K562 (cell line): ENCODE measurements around the gene PHF14. TPM values are rescaled to one million over a fixed set of nuclear protein-coding genes. Genes with fewer than 3 reads are reported as not detected.

Experiments
- ATAC-seq: fragments of 200-7000 bp; cut with Tn5 transposase; 3 replicates; pipeline ENCODE4 v1.9.1; 2020; ENCODE audit warnings: moderate library complexity
- BruUV-seq: library from RNA; stranded (reverse); fragments of 400-500 nt; replicated peaks from 2 replicates; lab custom pipeline; 2021; lab: Mats Ljungman, UMichigan
- CTCF ChIA-PET: fragments of 300-600 bp; formaldehyde crosslinking; extraction: SDS; loops from one replicate; lab custom pipeline; 2021; ENCODE audit warnings: low intra/inter-chr PET ratio; lab: Yijun Ruan, JAX
- POLR2A ChIA-PET: fragments of 300-600, 350-650 bp; sonication (Branson Sonifier 250); formaldehyde crosslinking; extraction: SDS; loops from one replicate; lab custom pipeline; 2021; ENCODE audit warnings: antibody characterized with exemption, inconsistent platforms; lab: Yijun Ruan, JAX
- DNase-seq, 4 experiments: peaks; one replicate each; pipeline versions ENCODE4 v3.0.0 to v3.0.0-alpha.2; 2011 to 2018; ENCODE audit warnings: low spot score in 3 of 4, mixed read lengths in 3 of 4; ENCODE audit errors: extremely low read depth in 1 of 4
- FAIRE-seq: peaks from 2 replicates; lab custom pipeline; 2011; peaks lifted over from hg19 to GRCh38; lab: Jason Lieb, UNC
- H2AFZ ChIP-seq: 2 replicates; pipeline ENCODE4 v1.6.0; 2011; ENCODE audit warnings: low read depth, low read length, control low read depth, inconsistent platforms
- H3K27ac ChIP-seq: fragments of 200-600 bp; 3 replicates; pipeline ENCODE4 v1.8.0; 2011; ENCODE audit warnings: low read depth, mild to moderate bottlenecking, control low read depth, inconsistent platforms, low read length, moderate library complexity, mixed read lengths; ENCODE audit errors: extremely low read depth
- H3K27me3 ChIP-seq, 2 experiments: fragments of 300-600 bp in 1 of 2; 2 replicates in 1 of 2; 3 replicates in 1 of 2; pipeline versions ENCODE4 v1.6.0 to v1.8.0; 2011; ENCODE audit warnings: inconsistent platforms in 2 of 2, low read length in 2 of 2, mild to moderate bottlenecking in 1 of 2, mixed read lengths in 1 of 2, moderate library complexity in 1 of 2; ENCODE audit not compliant: control insufficient read depth in 2 of 2, insufficient read depth in 2 of 2
- H3K36me3 ChIP-seq: fragments of 300-600 bp; 3 replicates; pipeline ENCODE4 v1.8.0; 2011; ENCODE audit warnings: mild to moderate bottlenecking, low read length, inconsistent platforms; ENCODE audit not compliant: control insufficient read depth, insufficient read depth
- H3K4me1 ChIP-seq, 2 experiments: fragments of 200-600 bp in 1 of 2; replicated peaks in 1 of 2; 2 replicates in 1 of 2; 3 replicates in 1 of 2; pipeline versions ENCODE4 v1.5.1 to v1.8.0; 2011; ENCODE audit warnings: inconsistent platforms in 2 of 2, low read length in 2 of 2, mild to moderate bottlenecking in 1 of 2, mixed read lengths in 1 of 2, moderate library complexity in 1 of 2; ENCODE audit not compliant: control insufficient read depth in 2 of 2, insufficient read depth in 2 of 2
- H3K4me2 ChIP-seq: 2 replicates; pipeline ENCODE4 v1.6.1; 2011; ENCODE audit warnings: low read length, control low read depth, inconsistent platforms, mixed read lengths; ENCODE audit not compliant: insufficient read depth
- H3K4me3 ChIP-seq: fragments of 200-600 bp; sonication (generic), shearing (Covaris generic); 2 replicates; pipeline ENCODE4 v1.5.1; 2016; ENCODE audit warnings: control low read depth, inconsistent platforms
- H3K79me2 ChIP-seq: fragments of 200-600 bp; 3 replicates; pipeline ENCODE4 v1.8.0; 2011; ENCODE audit warnings: low read length, inconsistent platforms; ENCODE audit not compliant: control insufficient read depth, insufficient read depth
- H3K9ac ChIP-seq, 2 experiments: 2 replicates each; pipeline versions ENCODE4 v1.6.0 to v1.6.1; 2011; ENCODE audit warnings: low read depth in 2 of 2, low read length in 2 of 2, control low read depth in 1 of 2, inconsistent platforms in 1 of 2, mild to moderate bottlenecking in 1 of 2, mixed read lengths in 1 of 2; ENCODE audit not compliant: insufficient read depth in 1 of 2
- H3K9me1 ChIP-seq: one replicate; pipeline ENCODE4 v1.6.0; 2011; ENCODE audit warnings: inconsistent platforms, mild to moderate bottlenecking, low read length, moderate library complexity; ENCODE audit not compliant: control insufficient read depth, insufficient read depth
- H3K9me3 ChIP-seq: replicated peaks from 2 replicates; pipeline ENCODE4 v1.5.1; 2011; ENCODE audit warnings: low read depth, low read length, inconsistent platforms; ENCODE audit not compliant: control insufficient read depth, insufficient read depth
- H4K20me1 ChIP-seq: replicated peaks from 2 replicates; pipeline ENCODE4 v1.6.1; 2011; ENCODE audit warnings: low read length, inconsistent platforms, mixed read lengths; ENCODE audit not compliant: control insufficient read depth, insufficient read depth
- CBFA2T2 ChIP-seq: fragments of 450-650 bp; conservative IDR thresholded peaks from 2 replicates; pipeline ENCODE4 v1.6.1; 2017; ENCODE audit warnings: mild to moderate bottlenecking
- CBFA2T3 ChIP-seq: fragments of 450-650 bp; IDR thresholded peaks from 2 replicates; pipeline ENCODE4 v1.6.1; 2017
- DNMT1 ChIP-seq: fragments of 450-650 bp; IDR thresholded peaks from 2 replicates; pipeline ENCODE4 v1.6.1; 2016; ENCODE audit warnings: antibody characterized with exemption, mild to moderate bottlenecking
- JUN ChIP-seq, 2 experiments: sonication (generic) in 1 of 2; formaldehyde crosslinking in 1 of 2; IDR thresholded peaks; 2 replicates each; pipeline versions ENCODE4 v1.6.1 to v1.8.0; 2012 to 2022; ENCODE audit warnings: borderline replicate concordance in 2 of 2, mild to moderate bottlenecking in 2 of 2, improper control_type of control experiment in 1 of 2, low read depth in 1 of 2, low read length in 1 of 2, missing genetic modification reagents in 1 of 2
- RBM22 ChIP-seq: fragments of 200-400 bp; formaldehyde crosslinking; IDR thresholded peaks from 2 replicates; pipeline ENCODE4 v1.6.1; 2018; ENCODE audit warnings: low read length, low read depth; ENCODE audit not compliant: poor library complexity, severe bottlenecking
- SRF ChIP-seq, 2 experiments: fragments of 250-450, 450-650 bp in 1 of 2; sonication (Bioruptor Pico) in 1 of 2; sonication (generic) in 1 of 2; formaldehyde crosslinking; IDR thresholded peaks; 2 replicates each; pipeline versions ENCODE4 v1.5.0 to v1.5.1; 2020 to 2022; ENCODE audit warnings: mild to moderate bottlenecking in 1 of 2, missing genetic modification reagents in 1 of 2
- TAF15 ChIP-seq: fragments of 200-400 bp; formaldehyde crosslinking; IDR thresholded peaks from 2 replicates; pipeline ENCODE4 v1.6.1; 2017; ENCODE audit warnings: mild to moderate bottlenecking, low read depth, low read length, moderate library complexity
- WHSC1 ChIP-seq: IDR thresholded peaks from one replicate; pipeline ENCODE4 v1.6.1; 2012; ENCODE audit warnings: low read length, control low read depth, inconsistent platforms
- ZNF311 ChIP-seq: fragments of 250-450 bp; sonication (Bioruptor Pico); IDR thresholded peaks from 2 replicates; pipeline ENCODE4 v1.4.0; 2020; ENCODE audit warnings: mild to moderate bottlenecking, moderate library complexity
- WGBS: fragments of 100-300 bp; shearing (Covaris generic); methylation state at CpG from one replicate; pipeline ENCODE4 v1.1.6; 2016; ENCODE audit warnings: low coverage, mixed read lengths; ENCODE audit not compliant: insufficient coverage; ENCODE audit errors: missing lambda C conversion rate; 5-methylcytosine and 5-hydroxymethylcytosine counted together
- in situ Hi-C: fragments of 300-500 bp; cut with MboI; formaldehyde crosslinking; loops from 4 replicates; pipeline ENCODE4 v1.15.0; 2018; ENCODE audit warnings: inconsistent platforms, mixed read lengths
- intact Hi-C: fragments of 100-400 bp; cut with micrococcal nuclease; formaldehyde crosslinking; loops from 2 replicates; pipeline ENCODE4 v1.14.2; 2022
- polyA plus RNA-seq, 8 experiments: library from polyadenylated mRNA; depleted of rRNA in 4 of 8; stranded (reverse) in 5 of 8; unstranded in 3 of 8; fragments of >200 nt; fragmentation: Nextera tagmentation in 2 of 8; fragmentation: Illumina TruSeq in 1 of 8; extraction: Ambion mirVana in 2 of 8; extraction: Trizol in 1 of 8; gene quantifications; 2 replicates each; pipeline versions ENCODE4 v1.2.1 to v1.2.3, GENCODE V29; 2011 to 2014; ENCODE audit warnings: inconsistent platforms in 1 of 8, missing spikeins in 1 of 8
- total RNA-seq, 7 experiments: library from RNA; depleted of rRNA in 6 of 7; stranded (reverse); fragments of >200 nt in 6 of 7; fragmentation: Illumina TruSeq in 2 of 7; extraction: Trizol in 2 of 7; gene quantifications; 2 replicates each; pipeline versions ENCODE4 v1.2.1 to v1.2.3, GENCODE V29; 2011 to 2021; ENCODE audit warnings: low replicate concordance in 1 of 7
- TF ChIP-seq, protein P1 (sequence below): fragments of 450-650 bp; formaldehyde crosslinking; IDR thresholded peaks from 2 replicates; pipeline ENCODE4 v1.4.0; 2020; ENCODE audit warnings: mild to moderate bottlenecking, moderate library complexity

The PHF14 gene
- total and polyA plus RNA-seq, 9 of the 15 experiments (the other 6 are each of a cell fraction or from before 2014, with no cell fraction given) = 27.5 to 67.6 (median 41.4) TPM

- Histone ChIP-seq H3K4me1 (no peaks in the 10 kb centered on the region), H3K9ac (no peak overlapping the region), H3K4me3 (no peak overlapping the region), H4K20me1 (no peaks in the 10 kb centered on the region), H3K27me3 (no peaks in the 10 kb centered on the region), H3K36me3 (no peaks in the 10 kb centered on the region), H3K9me3 (no peaks in the 10 kb centered on the region), H2AFZ (no peak overlapping the region), H3K9me1 (no peaks in the 10 kb centered on the region), H3K79me2 (no peaks in the 10 kb centered on the region), H3K27ac (no peak overlapping the region), H3K4me2 (no peak overlapping the region)
- FAIRE-seq = no peak
- ATAC-seq = no peak
- in situ Hi-C loops = no loop called here
- peak in 1 of 4 experiments; percentile 6 for DNase-seq
- BruUV-seq = no TSS peak
- peak; percentile 23; the same call in 1 of the 2 replicates for TF ChIP-seq CBFA2T2
- peak in 1 of 2 experiments; percentile 88; a peak in 2 of 4 replicates for TF ChIP-seq SRF (CRISPR knock-in tag; IDR thresholded peaks at IDR 0.05)
- TF ChIP-seq CBFA2T3 = peak; percentile 39; the same call in 1 of the 2 replicates
- TF ChIP-seq DNMT1 = no peak
- ChIA-PET CTCF (no interaction called here), POLR2A (no interaction called here)
- intact Hi-C loops = no loop called here
- WGBS = 38% methylated on average over 2 of the region's 2 CpGs
Observed at GRCh38 chr7:11082552-11083213, 109.0 kb downstream of the PHF14 start.

DNA sequence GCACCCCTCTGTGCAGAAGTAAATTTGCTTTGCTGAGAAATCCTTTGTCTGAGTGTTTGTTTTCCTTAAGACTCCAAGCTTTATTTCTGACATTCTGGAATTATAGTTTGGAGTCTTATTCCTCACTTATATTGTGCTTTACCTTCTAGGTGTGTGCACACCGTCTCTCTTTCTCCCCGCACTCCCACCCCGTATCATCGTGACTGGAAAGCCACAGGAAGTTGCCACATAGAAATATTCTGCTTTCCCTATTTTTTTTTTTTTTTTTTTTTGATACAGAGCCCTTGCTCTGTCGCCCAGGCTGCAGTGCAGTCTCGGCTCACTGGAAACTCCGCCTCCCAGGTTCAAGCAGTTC, 109.5 kb downstream of the PHF14 start:
- POLR2A ChIA-PET = no interaction called here
- Histone ChIP-seq H3K27me3 (no peaks in the 10 kb centered on the region), H3K27ac (no peak overlapping the region), H3K9me3 (no peaks in the 10 kb centered on the region), H2AFZ (no peak overlapping the region), H3K9ac (no peak overlapping the region), H3K4me3 (no peak overlapping the region), H3K9me1 (no peaks in the 10 kb centered on the region), H4K20me1 (no peaks in the 10 kb centered on the region), H3K4me2 (no peak overlapping the region), H3K79me2 (no peaks in the 10 kb centered on the region), H3K36me3 (no peaks in the 10 kb centered on the region), H3K4me1 (no peaks in the 10 kb centered on the region)
- no TSS peak for BruUV-seq
- TF ChIP-seq TAF15 (no peak), WHSC1 (no peak), RBM22 (no peak), JUN (IDR thresholded peaks at IDR 0.05; ENCODE audit: borderline replicate concordance, low read depth, low read length) (no peak), JUN (CRISPR knock-in tag; IDR thresholded peaks at IDR 0.05; ENCODE audit: borderline replicate concordance) (no peak), ZNF311 (CRISPR knock-in tag) (no peak)
- TF ChIP-seq, protein P1, sequence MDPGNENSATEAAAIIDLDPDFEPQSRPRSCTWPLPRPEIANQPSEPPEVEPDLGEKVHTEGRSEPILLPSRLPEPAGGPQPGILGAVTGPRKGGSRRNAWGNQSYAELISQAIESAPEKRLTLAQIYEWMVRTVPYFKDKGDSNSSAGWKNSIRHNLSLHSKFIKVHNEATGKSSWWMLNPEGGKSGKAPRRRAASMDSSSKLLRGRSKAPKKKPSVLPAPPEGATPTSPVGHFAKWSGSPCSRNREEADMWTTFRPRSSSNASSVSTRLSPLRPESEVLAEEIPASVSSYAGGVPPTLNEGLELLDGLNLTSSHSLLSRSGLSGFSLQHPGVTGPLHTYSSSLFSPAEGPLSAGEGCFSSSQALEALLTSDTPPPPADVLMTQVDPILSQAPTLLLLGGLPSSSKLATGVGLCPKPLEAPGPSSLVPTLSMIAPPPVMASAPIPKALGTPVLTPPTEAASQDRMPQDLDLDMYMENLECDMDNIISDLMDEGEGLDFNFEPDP (CRISPR knock-in tag) = no peak
- WGBS = 97% methylated on average over 5 of the region's 7 CpGs
- intact Hi-C loops (no loop called here), in situ Hi-C loops (no loop called here)
- FAIRE-seq (no peak), DNase-seq (no peak), ATAC-seq (no peak)
- CTCF ChIA-PET = no interaction called here
